Amygdala (tissue), 56 donors: ENCODE measurements around the gene TNFSF11.
A peak's percentile ranks its signal among the peaks of the same experiment; 100 is the strongest.
"Not testable (repeated sequence)": the region's sequence is repeated elsewhere in the genome, so short reads cannot be mapped to it uniquely, and the experiment has no call there.

Experiments used
- DNase-seq, 56 donors: peaks; one replicate each; lab custom pipeline; 2025; lab: John Stamatoyannopoulos, UW

Gene TNFSF11

GRCh38 chr13:42559573-42560218 is 14.3 kb upstream of the TNFSF11 start:
- not testable (repeated sequence) for DNase-seq

- DNase-seq, result not testable (repeated sequence)
Measured at GRCh38 chr13:42560320-42560719, 13.6 kb upstream of the TNFSF11 start.

- DNase-seq, result no peak
Measured at GRCh38 chr13:42561752-42562467, 12.0 kb upstream of the TNFSF11 start.

DNA sequence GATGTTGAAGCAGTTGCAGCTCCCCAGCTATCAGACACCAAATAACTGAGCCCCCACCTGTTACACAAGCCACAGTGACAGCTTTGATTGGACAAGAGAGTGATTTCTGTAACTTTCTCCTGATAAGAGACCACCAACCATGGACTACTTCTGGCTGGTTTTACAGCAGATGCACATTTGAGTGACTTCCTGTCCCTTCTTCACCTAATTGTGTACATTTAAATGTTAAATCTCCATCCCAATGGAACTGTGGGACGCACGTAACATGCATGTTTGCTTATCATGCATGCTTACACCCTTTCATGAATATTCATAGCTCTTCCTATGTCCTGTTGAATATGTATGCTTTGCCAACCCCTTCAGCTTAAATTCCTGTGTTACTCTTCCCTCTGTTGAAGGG is 6.0 kb upstream of the TNFSF11 start:
- no peak for DNase-seq

DNA sequence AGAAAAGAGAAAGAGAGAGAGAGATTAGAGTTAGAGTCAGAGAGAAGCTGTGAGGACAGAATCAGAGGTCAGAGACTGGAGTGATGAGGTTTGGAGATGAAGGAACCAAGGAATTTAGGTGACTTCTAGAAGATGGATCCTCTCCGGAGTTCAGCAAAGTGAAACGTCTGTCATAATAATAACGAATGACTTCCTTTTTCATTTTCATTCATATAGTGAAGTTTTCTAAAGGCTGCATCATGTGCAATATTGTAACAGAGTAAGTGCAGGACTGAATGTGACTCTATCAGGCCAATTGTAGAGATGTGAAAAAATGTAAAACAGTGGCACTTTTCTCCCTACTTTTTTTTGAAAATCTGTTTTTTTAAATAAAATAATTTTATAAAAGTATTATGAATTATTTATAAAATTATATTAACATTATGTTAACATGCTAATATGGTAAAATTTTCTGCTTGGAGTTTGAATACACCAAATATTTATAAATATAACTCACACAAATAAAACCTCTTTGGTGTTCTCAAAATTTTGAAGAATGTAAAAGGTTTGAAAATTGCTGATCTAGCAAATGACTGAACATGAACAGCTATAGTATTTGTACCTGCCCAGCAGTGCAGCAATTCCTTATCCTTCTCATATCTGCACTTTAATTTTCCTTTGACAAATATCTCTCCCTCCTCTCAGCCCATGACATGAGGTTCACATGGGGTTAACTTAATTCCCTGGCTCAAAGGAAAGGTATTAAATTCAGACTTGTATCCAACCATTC is 4.2 kb upstream of the TNFSF11 start:
- no peak for DNase-seq

- no peak for DNase-seq
Measured at GRCh38 chr13:42571895-42572294, 2.1 kb upstream of the TNFSF11 start.

- DNase-seq, result no peak
Measured at GRCh38 chr13:42574435-42575311, 721 bp downstream of the TNFSF11 start.

GRCh38 chr13:42575938-42576337 is 2.0 kb downstream of the TNFSF11 start:
- DNase-seq, result no peak

DNA sequence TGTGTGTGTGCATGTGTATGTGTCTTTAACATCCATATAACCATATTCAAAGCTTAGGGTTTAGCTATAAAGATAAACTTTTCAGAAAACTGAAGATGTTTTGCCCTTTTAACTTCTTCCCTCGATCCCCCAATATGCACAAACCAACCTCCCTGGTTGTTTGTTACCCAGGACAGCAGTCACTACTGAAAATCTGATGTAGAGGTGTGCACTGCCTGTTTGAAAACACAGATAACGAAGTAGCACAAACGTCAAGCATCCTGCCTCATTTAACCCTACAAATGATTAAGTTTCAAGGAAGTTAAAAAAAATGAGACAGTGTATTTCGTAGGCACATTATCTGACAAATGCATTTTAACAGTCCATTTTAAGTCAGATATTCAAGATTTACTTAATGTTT is 3.6 kb downstream of the TNFSF11 start:
- no peak for DNase-seq

GRCh38 chr13:42580644-42581043 is 6.7 kb downstream of the TNFSF11 start:
- DNase-seq, result no peak

DNA sequence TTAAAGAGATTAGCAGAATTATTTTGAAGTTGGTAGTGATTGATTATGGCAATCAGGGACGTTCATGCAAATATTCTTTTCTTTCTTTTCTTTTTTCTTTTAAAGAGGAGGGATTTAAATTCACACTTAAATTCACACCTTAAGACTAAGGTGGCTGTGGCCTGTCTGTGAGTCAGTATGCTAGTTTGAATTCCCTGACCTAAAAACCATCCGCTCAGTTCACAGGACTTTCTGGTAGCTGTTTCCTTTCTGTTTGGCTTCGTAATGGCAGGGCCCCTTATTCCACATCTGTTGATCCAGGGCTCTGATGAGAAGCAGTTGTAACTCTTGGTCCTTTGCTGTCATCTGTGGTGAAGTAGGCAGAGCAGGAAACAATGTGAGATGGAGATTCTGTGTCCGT is 7.5 kb downstream of the TNFSF11 start:
- DNase-seq, result no peak

DNA sequence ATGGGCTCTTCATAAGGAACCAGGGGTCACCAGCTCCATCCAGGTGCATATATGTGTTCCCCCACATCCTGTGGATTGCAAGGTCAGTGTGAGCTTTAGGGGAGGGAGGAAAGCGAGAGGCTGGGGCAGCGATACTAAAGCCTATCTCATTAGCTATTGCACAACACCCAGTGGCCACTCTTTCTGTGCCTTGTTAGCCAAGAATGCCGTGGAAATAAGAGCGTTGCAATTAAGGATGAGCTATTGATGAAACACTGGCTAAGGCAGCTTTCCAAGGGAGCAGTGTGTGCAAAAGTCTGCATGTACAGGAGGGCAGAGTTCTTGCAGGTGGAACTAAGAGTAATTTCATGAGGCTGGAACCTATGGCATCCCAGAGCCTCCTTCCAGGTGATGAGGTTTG is 17.6 kb downstream of the TNFSF11 start:
- no peak for DNase-seq

GRCh38 chr13:42592915-42593900 is 19.3 kb downstream of the TNFSF11 start:
- no peak for DNase-seq

DNA sequence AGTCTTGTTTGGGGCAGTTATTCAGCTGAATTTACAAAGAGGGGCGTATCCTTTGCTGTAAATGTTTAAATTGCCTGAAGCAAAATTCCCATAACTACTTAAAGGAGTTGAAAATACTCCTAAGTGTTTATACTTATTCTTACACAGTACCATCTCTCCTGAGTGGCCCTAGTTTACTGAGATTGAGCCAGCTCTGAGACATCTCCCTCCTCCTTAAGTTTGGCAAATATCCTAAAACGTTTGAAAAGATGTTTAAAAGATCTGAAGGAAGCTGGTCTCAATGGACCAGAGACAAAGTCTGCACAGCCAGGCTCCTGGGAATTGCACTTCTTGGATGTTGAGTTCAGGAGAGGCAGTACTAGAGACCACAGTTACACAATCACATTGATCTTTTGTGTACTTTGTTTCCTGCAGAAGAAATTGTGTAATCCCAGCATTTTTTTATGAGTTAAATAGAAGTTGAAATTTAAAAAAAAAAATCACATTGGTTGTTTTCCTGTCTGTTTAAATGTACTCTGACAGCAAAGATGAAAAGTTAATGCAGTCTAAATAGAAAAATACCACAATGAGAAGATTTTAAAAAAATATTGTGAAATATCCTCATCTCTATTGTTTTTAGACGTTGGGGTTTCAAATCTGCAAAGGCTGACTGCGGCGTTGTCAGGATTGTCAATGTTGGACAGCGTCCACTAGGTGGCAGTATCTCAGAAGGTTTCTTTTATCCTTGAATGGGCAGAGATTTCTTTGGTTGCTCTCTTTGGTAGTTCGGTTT is 20.7 kb downstream of the TNFSF11 start:
- DNase-seq, result peak in 31 of 56 donors; percentile 1 to 61 (median 9)

GRCh38 chr13:42595253-42595571 is 21.3 kb downstream of the TNFSF11 start:
- DNase-seq, result no peak

DNA sequence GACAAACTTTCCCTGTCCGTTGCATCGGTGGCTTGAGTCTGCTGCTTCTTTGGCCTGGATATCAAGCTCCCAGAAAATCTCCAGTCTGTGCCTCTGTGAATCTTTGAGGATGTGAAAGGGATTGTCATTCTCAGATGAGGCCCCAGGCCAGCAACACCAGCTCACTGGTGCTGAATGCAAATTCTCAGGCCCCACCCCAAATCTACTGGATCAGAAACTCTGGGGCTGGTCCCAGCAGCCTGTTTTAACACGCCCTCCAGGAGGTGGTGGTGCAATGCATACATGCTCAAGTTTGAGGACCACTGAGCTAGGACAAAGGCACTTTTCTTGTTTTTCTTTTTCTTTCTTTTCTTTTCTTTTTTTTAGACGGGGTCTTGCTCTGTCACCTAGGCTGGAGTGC is 23.6 kb downstream of the TNFSF11 start:
- no peak for DNase-seq

GRCh38 chr13:42600943-42601342 is 27.0 kb downstream of the TNFSF11 start:
- no peak for DNase-seq

DNA sequence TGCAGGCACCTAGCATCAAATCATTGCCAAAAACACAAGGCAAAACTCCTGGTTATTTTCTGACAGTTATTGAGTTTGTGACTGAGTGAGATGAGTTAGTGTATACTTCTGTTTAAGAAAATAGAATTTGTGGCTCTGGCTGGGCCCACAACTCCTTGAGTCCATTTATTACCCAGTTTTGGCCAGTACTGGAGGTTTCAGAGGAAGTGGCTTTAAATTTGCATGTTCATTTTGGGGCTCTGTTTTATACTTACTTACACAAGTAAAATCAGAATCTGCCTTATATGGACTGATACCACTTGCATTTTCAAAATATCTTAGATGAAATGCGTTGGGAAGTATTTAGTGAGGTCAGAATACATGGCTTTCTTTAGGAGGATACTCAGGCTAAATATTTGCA is 29.0 kb downstream of the TNFSF11 start:
- no peak for DNase-seq

DNA sequence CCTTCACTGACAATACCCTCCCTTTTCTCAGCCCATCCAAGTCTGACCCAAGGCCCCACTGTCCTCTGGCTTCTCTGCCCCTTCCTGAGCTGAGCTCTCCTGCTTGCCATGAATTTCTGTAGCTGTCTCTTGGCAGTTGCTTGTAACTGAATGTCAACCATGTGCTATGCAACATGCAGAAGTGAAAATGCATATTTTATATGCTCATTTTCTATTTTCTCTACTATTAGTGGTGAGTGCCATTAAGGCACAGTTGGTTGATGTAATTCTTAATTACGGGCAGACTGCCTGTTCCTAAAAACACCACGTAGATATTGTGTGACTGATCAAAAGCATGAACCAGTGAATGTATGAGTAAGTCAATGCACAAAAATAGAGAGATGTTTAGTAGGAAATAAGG is 29.6 kb downstream of the TNFSF11 start:
- DNase-seq, result no peak
